Esophagus (tissue), 2 donors: ENCODE measurements around the gene CHKB. TPM values are rescaled to one million over a fixed set of nuclear protein-coding genes. Genes with fewer than 3 reads are reported as not detected.
A peak's percentile ranks its signal among the peaks of the same experiment; 100 is the strongest.

Experiments
- H3K27ac ChIP-seq, 2 donors: one replicate each; pipeline ENCODE4 v1.5.1; 2013; ENCODE audit warnings: low read depth in 2 of 2, mild to moderate bottlenecking in 2 of 2, inconsistent platforms in 1 of 2, low read length in 1 of 2, moderate library complexity in 1 of 2
- H3K27me3 ChIP-seq, 2 donors: one replicate each; pipeline ENCODE4 v1.6.1; 2013; ENCODE audit warnings: low read length in 2 of 2, control low read depth in 1 of 2, mild to moderate bottlenecking in 1 of 2; ENCODE audit not compliant: insufficient read depth in 2 of 2, control insufficient read depth in 1 of 2
- H3K36me3 ChIP-seq, 2 donors: one replicate each; pipeline ENCODE4 v1.6.1; 2013; ENCODE audit warnings: low read length in 1 of 2; ENCODE audit not compliant: control insufficient read depth in 2 of 2, insufficient read depth in 2 of 2
- H3K4me1 ChIP-seq, 2 donors: one replicate each; pipeline ENCODE4 v1.6.1; 2013; ENCODE audit warnings: low read length in 1 of 2; ENCODE audit not compliant: control insufficient read depth in 2 of 2, insufficient read depth in 2 of 2
- H3K4me3 ChIP-seq, 2 donors: one replicate each; pipeline ENCODE4 v1.5.1; 2013; ENCODE audit warnings: low read length in 2 of 2, mild to moderate bottlenecking in 2 of 2, low read depth in 1 of 2, moderate library complexity in 1 of 2
- H3K9me3 ChIP-seq, 2 donors: one replicate each; pipeline ENCODE4 v1.6.1; 2013; ENCODE audit warnings: mild to moderate bottlenecking in 2 of 2, low read depth in 1 of 2, low read length in 1 of 2, moderate library complexity in 1 of 2; ENCODE audit not compliant: control insufficient read depth in 2 of 2, insufficient read depth in 1 of 2
- WGBS, 2 donors: extraction: QIAGEN DNeasy Blood & Tissue Kit; methylation state at CpG; one replicate each; pipeline ENCODE4 v1.1.7; 2013; 5-methylcytosine and 5-hydroxymethylcytosine counted together
- polyA plus RNA-seq, 2 donors: library from polyadenylated mRNA; stranded (reverse); fragments of 200-250 nt; gene quantifications; one replicate each; pipeline ENCODE4 v1.2.3, GENCODE V29; 2013
- donor health status: healthy with polysubstance abuse.
- donor health status: Bipolar disorder and iron deficiency.

CHKB gene
- polyA plus RNA-seq, 2 donors = 50.1 to 110 TPM

DNA sequence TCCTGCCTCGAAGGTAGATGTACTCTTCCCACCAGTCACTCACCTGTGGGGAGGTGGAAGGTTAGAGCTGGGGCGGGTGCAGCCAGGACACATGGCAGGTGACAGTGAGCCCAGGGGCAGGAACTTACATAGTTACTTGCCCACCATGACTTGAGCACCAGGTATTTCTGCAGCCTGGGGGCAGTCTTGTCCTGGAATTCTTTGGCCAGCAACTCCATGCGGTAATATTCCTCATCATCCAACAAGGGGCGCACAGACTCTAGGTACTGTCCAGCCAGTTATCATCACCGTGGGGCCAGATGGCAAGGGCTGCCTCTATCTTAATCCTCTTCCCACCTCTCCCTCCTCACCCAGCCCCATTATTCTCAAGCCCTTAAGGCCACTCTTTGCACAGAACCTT lies 6.6 kb downstream of the CHKB start:
- H3K27me3 ChIP-seq = no peaks in the 10 kb centered on the region
- no peak overlapping the region for H3K4me3 ChIP-seq
- H3K36me3 ChIP-seq = peaks cover 0 to 36% of the 10 kb centered on the region in 2 donors
- WGBS, 2 donors = 68 to 75% methylated on average over 5 of the region's 5 CpGs
- no peaks in the 10 kb centered on the region for H3K9me3 ChIP-seq
- H3K27ac ChIP-seq = no peak overlapping the region
- H3K4me1 ChIP-seq = peaks cover 0 to 3% of the 10 kb centered on the region in 2 donors

DNA sequence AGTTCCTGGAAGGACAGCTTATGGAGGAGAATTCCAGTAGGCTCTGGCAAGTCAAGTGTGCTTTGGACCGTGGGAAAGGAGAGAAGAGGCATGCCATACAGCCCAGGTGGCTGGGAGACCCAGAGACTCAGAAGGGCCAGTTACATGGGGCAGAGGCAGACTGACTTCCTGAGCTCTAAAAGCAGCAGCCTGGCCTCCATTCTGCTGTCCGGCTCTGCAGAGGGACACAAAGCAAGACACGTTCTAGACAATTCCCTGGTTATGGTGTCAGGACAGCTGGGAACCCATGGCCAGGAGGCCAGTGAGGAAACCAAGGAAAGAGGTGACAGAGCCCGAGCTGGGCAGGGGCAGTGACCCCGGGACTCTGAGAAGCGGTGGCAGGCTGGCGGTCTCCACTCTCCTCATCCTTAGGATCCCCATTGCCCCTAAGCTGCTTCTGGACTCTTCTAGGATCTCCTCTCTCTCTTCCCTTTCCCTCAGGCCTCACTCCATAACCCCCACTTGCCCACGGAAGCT lies 7.2 kb downstream of the CHKB start:
- peaks cover 0 to 41% of the 10 kb centered on the region in 2 donors for H3K36me3 ChIP-seq
- 83 to 87% methylated on average over 8 of the region's 8 CpGs for WGBS, 2 donors

DNA sequence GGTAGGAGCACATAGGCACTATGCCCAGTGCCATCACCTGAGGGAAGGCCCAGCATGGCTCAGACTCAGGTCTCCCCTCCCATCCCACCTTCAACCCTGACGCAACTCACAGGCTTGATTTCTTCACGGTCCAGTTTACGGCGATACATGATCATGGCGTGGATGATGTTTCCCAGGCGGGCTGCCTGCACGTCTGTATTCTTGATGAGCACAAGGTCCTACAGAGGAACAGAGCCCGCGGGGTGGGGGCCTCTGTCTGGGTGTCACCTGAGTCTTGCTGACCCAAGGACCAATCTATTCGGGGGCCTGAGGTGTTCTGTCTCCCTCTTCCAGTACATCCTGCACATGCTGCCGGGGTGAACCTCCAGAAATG lies 8.3 kb downstream of the CHKB start:
- Histone ChIP-seq H3K27ac (no peak overlapping the region), H3K4me1 (peaks cover 0 to 7% of the 10 kb centered on the region in 2 donors), H3K27me3 (no peaks in the 10 kb centered on the region), H3K36me3 (peaks cover 0 to 47% of the 10 kb centered on the region in 2 donors), H3K9me3 (no peaks in the 10 kb centered on the region), H3K4me3 (no peak overlapping the region)
- WGBS, 2 donors = 90% methylated on average over 11 of the region's 11 CpGs

More for the DNA sequence above, 7.2 kb downstream of the CHKB start:
- H3K4me1 ChIP-seq = peaks cover 0 to 3% of the 10 kb centered on the region in 2 donors
- no peak overlapping the region for H3K27ac ChIP-seq
- H3K4me3 ChIP-seq = no peak overlapping the region
- no peaks in the 10 kb centered on the region for H3K9me3 ChIP-seq
- no peaks in the 10 kb centered on the region for H3K27me3 ChIP-seq

DNA sequence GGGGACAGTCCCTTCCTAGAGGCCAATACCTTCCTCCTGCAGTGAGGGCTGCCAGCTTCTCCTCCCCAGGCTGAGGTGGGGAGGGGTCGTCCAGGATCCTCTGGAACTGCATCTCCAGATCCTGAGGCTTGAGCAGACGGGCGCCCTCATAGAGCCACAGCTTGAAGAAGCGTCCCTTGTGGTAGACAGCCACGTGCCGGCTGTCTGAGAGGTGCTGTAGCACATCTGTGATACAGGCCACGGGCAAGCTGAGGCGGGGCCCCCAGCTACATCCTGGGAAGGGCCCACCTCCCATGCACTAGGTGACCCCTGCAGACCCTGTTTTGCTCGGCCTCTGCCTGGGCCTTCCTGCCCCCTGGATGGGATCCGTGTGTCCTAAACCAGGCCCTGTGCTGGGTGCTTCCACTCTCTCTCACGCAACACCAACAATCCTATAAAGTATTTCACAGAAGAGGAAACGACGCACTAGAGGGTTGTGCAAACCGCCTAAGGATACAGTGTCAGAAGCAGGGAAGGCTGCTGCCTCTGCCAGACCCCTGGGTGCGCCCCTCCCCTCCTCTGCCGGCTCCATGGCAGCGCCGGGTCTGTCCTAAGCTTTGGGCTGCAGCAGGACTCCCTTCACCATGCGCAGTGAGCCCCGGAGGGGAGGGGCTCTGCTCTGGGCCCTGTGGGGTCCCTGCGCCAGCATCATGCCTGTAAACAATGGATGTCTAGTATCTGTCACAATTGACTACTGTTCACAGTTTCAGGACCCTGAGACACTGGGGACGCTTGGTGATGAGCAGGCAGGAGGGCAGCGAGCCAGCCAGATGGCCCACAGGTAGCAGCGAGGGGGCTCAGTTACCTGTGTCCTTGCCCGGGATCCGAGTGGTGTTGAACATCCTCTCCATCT lies 8.9 kb downstream of the CHKB start:
- H3K27ac ChIP-seq = no peak overlapping the region
- H3K27me3 ChIP-seq = no peaks in the 10 kb centered on the region
- peaks cover 0 to 45% of the 10 kb centered on the region in 2 donors for H3K36me3 ChIP-seq
- no peak overlapping the region for H3K4me3 ChIP-seq
- 88 to 90% methylated on average over 22 to 26 of the region's 26 CpGs for WGBS, 2 donors
- peaks cover 0 to 7% of the 10 kb centered on the region in 2 donors for H3K4me1 ChIP-seq
- H3K9me3 ChIP-seq = no peaks in the 10 kb centered on the region

DNA sequence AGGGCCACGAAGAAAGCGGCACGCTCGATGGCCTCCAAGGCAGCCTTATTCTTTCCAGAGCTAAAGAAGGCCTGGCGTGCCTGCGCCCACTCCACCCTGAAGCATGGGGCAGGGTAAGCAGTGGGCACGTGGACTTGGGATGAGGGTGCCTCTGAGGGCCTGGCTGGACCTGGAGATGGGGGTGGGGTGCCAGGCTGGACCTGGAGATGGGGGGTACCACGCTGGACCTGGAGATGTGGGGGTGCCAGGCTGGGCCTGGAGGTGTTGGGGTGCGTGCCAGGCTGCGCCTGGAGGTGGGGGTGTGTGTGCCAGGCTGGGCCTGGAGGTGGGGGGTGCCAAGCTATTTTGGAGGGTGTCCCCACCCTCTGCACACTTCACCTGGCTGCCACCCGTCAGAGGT lies 9.7 kb downstream of the CHKB start:
- H3K27ac ChIP-seq = no peak overlapping the region
- peaks cover 0 to 5% of the 10 kb centered on the region in 2 donors for H3K4me1 ChIP-seq
- no peaks in the 10 kb centered on the region for H3K9me3 ChIP-seq
- peaks cover 0 to 44% of the 10 kb centered on the region in 2 donors for H3K36me3 ChIP-seq
- H3K4me3 ChIP-seq = no peak overlapping the region
- no peaks in the 10 kb centered on the region for H3K27me3 ChIP-seq
- 94 to 96% methylated on average over 11 of the region's 11 CpGs for WGBS, 2 donors

DNA sequence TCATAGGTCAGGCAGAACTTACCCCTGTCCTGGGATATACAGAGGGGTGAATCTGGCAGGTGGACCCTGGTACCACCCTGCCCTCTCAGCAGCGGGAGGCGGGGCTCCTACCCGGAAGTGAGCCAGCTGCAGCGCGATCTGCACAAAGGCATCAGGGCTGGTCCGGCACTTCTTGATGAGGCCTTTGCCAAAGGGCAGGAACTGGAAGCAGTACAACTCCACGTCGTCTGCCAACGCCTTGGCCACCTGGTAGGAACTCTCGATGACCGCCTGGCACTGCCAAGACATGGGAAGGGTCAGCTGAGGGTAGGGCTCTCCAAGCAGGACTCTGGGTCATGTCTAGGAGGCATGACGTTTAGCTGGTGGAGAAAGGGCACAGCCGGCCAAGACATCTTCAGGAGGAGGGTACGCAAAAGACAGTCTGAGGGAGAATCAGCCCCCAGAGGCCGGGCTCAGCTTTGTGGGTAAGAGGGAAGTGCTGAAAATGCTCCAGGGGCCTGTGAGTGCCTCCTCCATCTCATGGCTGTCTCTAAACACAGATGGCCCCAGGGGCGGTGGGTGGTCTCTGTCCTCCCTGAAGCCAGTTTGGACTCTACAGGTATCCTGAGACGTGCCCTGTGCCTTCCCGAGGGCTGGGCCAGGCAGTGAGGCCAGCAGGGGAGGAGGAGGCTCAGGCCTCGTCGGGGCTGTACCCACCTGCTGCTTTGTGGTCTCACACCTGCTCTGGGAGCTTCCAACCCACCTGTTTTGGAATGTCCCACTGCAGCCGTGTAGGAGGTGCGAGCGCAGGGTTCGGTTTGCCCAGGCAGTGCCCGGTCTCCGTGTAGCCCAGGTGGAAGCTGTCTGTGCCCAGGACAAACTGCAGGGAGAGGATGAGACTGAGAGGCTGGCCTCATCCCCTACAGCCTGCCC lies 11.1 kb downstream of the CHKB start:
- no peaks in the 10 kb centered on the region for H3K27me3 ChIP-seq
- H3K4me3 ChIP-seq = no peak overlapping the region
- no peak overlapping the region for H3K27ac ChIP-seq
- peaks cover 0 to 5% of the 10 kb centered on the region in 2 donors for H3K4me1 ChIP-seq
- peaks cover 0 to 41% of the 10 kb centered on the region in 2 donors for H3K36me3 ChIP-seq
- 84 to 86% methylated on average over 26 of the region's 26 CpGs for WGBS, 2 donors
- H3K9me3 ChIP-seq = no peaks in the 10 kb centered on the region

DNA sequence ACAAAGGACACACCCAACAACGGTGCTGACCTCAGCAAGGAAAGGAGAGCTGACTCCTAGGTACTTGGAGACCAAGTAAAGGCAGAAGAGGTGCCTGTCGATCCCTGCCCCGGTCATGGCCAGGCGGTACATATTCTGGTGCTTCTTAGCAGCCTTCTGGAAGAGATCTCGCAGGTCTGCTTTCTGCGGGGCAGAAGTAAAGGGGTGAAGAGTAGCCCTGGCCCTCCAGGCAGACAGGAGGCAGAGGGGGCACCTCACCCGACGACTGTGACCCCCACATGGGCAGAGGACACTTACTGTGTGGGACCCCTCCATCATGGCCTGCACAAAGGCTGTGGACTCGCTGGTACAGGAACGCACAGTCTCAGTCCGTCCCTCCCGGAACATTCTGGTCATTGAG lies 11.8 kb downstream of the CHKB start:
- WGBS, 2 donors = 91 to 92% methylated on average over 12 of the region's 12 CpGs
- H3K27me3 ChIP-seq = no peaks in the 10 kb centered on the region
- peaks cover 0 to 39% of the 10 kb centered on the region in 2 donors for H3K36me3 ChIP-seq
- no peak overlapping the region for H3K4me3 ChIP-seq
- peaks cover 0 to 5% of the 10 kb centered on the region in 2 donors for H3K4me1 ChIP-seq
- no peaks in the 10 kb centered on the region for H3K9me3 ChIP-seq
- H3K27ac ChIP-seq = no peak overlapping the region

DNA sequence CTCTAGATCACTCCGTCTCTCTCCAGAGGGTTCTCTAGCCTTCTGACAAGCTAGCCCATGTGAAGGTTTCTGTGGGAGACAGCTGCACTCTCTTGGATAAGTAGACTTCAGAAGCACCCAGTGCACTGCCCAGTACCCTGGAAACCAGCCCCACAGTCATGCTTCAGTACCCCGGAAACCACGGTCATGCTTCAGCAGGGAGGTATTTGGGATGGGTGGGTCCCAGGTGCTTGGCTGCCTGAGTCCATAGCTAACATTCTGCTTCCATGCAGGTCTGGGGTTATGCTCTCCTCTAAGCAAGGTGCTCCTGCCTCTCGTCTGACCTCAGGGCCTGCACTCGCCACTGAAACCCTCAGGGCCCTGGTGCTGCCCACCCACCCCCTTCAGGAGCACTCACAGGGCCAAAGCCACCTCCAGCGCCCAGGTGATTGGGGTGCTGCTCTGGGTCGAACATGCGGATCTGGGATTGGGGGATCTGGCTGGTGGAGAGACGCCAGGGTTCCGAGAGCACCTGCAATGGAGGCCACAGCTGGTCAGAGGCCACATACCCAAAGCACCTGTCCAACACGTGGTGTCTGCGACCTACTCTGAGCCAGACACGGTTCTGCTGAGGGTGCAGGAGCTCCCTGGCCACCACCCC lies 12.6 kb downstream of the CHKB start:
- Histone ChIP-seq H3K9me3 (no peaks in the 10 kb centered on the region), H3K27ac (no peak overlapping the region), H3K27me3 (no peaks in the 10 kb centered on the region), H3K36me3 (peaks cover 0 to 39% of the 10 kb centered on the region in 2 donors), H3K4me1 (peaks cover 0 to 5% of the 10 kb centered on the region in 2 donors), H3K4me3 (no peak overlapping the region)
- 85 to 91% methylated on average over 13 of the region's 13 CpGs for WGBS, 2 donors

DNA sequence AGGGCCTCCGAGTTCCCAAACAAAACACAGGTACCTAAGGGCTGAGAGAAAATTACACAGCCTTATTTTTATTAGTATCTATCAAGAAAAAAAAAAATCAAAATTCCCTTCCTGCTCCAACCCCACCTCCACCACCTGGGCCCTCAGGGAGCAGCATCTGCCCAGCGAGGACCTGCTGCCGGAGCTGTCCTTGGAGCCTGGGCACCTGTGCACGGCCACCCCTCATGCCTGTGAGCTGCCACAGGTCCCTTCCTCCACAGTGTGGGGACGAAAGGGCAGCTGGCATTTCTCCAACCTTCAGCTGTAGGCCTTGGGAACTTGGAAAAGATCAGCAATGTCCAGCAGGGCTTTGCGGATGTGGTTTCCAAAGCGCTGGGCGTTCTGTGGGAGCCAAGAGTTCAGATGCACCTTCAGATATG lies 13.6 kb downstream of the CHKB start:
- Histone ChIP-seq H3K36me3 (peaks cover 0 to 39% of the 10 kb centered on the region in 2 donors), H3K27me3 (no peaks in the 10 kb centered on the region), H3K27ac (peak overlapping the region in 1 of 2 donors; percentile 9), H3K4me3 (no peak overlapping the region), H3K4me1 (peaks cover 0 to 5% of the 10 kb centered on the region in 2 donors), H3K9me3 (no peaks in the 10 kb centered on the region)
- WGBS, 2 donors = 55 to 83% methylated on average over 8 of the region's 8 CpGs
